HG03469 (cell line): ENCODE measurements around the gene OVCA2.

ENCODE experiments used
- ATAC-seq: cut with Tn5 transposase; IDR thresholded peaks from one replicate; pipeline ENCODE4 v1.9.1; 2021; ENCODE audit warnings: mild to moderate bottlenecking, moderate library complexity, moderate number of reproducible peaks; ENCODE audit not compliant: unreplicated experiment

The OVCA2 gene

GRCh38 chr17:2051933-2052559 lies 10.2 kb downstream of the OVCA2 start:
- ATAC-seq = no peak

DNA sequence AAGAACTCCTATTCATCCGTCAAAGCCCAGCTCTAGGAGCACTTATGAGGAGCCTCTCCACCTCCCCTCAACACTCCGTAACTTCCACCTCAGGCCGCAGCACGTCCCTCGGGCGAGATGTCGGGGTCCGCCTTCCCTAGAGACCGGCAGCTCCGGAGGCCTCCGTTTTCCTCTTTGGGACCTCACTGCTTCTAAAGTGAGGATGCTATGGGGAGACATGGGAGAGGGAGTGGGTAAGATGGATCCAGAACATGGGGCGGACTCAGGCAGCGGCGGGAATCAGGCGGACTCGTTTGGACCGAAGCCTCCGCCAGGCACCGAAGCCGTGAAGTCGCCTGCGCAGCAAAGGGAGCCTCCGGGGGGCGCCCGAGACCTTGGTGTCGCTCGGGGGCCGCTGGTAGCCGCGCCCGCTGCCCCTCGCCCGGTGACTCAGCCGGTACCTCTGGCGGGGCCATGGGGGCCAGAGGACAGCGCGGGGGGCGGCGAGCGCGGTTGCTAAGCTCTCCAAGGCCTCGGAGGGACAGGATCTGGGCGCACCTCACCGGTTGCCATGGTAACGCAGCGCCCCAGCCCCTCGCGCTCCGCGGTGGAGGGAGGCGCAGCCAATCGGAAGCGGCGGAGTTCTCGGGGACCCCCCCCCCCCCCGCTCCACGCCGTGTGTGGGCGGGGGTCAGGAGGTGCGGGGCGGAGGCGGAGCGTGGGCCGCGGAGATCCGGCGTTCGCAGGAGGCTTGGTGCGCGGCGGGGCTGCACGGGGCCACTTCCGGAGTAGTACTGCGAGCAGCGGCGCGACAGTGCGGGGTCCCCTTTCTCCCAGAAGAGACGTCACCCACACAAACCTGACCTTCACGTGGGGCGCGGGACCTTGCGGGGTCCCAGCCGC lies 11.8 kb downstream of the OVCA2 start:
- no peak for ATAC-seq

- ATAC-seq = no peak
Measured at GRCh38 chr17:2054262-2054511, 12.4 kb downstream of the OVCA2 start.

DNA sequence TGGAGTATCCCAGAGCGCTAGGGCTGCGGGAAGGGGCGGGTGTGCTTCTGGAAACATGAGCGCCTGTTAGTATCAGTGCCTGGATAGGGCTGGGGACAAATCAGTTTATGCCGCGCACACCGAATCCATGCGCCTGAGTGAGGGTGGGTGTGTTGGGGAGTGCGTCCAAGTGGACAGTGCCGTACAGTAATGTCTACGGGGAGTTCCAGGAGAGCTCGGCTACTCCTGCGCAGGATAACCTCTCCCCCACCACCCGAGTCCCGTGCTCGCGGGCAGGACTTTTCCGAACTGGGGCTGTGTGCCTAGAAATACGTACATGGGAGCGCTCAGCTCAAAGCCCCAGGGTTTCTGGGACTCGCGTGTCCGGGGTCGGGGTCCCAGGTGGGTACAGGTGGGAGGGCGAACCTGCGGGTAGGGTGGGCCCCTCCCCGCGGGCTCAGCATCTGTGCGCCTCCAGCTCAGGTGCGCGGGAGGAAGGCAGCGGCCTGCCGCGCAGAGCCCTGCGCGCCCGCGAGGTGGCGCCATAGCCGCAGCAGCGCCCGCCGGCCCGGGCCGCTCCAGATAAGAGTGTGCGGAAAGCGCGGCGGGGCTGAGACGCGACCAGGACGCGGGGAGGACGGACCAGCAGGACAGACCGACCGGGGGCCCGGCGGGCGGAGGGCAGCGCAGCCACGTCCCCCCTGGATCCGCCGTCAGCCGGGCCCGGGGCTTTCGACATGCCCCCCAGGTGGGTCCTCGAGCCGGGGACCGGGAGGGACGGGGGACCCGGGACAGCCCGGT lies 12.9 kb downstream of the OVCA2 start, which contains the start of gene HIC1:
Gene HIC1, plus strand, starts transcription at position 592 of the 780 bp plus-strand sequence. CDS start 1,588 bp downstream, outside the sequence.
- peak; percentile 30 for ATAC-seq

- no peak for ATAC-seq
Measured at GRCh38 chr17:2055292-2056205, 13.7 kb downstream of the OVCA2 start.

- ATAC-seq = no peak
Measured at GRCh38 chr17:2056206-2057174, 14.7 kb downstream of the OVCA2 start.

- ATAC-seq = no peak
Measured at GRCh38 chr17:2057175-2057759, 15.4 kb downstream of the OVCA2 start.

DNA sequence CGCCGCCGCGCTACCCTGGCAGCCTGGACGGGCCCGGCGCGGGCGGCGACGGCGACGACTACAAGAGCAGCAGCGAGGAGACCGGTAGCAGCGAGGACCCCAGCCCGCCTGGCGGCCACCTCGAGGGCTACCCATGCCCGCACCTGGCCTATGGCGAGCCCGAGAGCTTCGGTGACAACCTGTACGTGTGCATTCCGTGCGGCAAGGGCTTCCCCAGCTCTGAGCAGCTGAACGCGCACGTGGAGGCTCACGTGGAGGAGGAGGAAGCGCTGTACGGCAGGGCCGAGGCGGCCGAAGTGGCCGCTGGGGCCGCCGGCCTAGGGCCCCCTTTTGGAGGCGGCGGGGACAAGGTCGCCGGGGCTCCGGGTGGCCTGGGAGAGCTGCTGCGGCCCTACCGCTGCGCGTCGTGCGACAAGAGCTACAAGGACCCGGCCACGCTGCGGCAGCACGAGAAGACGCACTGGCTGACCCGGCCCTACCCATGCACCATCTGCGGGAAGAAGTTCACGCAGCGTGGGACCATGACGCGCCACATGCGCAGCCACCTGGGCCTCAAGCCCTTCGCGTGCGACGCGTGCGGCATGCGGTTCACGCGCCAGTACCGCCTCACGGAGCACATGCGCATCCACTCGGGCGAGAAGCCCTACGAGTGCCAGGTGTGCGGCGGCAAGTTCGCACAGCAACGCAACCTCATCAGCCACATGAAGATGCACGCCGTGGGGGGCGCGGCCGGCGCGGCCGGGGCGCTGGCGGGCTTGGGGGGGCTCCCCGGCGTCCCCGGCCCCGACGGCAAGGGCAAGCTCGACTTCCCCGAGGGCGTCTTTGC lies 16.2 kb downstream of the OVCA2 start:
- ATAC-seq = no peak

DNA sequence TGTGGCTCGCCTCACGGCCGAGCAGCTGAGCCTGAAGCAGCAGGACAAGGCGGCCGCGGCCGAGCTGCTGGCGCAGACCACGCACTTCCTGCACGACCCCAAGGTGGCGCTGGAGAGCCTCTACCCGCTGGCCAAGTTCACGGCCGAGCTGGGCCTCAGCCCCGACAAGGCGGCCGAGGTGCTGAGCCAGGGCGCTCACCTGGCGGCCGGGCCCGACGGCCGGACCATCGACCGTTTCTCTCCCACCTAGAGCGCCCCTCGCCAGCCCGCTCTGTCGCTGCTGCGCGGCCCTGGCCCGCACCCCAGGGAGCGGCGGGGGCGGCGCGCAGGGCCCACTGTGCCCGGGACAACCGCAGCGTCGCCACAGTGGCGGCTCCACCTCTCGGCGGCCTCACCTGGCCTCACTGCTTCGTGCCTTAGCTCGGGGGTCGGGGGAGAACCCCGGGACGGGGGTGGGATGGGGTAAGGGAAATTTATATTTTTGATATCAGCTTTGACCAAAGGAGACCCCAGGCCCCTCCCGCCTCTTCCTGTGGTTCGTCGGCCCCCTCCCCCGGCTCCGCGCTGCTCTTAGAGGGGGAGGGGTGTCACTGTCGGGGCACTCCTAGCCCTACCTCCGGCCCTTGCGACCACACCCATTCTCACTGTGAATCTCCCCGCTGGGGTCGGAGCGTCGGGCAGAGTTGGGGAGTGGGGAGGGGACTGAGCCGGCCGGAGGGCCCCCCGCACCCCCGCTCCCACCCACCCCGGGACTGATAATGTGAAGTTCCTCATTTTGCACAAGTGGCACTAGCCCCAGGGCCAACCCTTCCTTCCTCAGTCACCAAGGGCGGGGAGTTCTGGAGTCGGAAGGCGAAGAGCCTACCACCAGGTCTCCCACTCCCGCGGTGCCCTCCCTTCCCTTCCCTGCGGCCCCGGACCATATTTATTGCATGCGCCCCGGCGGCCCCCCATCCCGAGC lies 17.0 kb downstream of the OVCA2 start:
- no peak for ATAC-seq

GRCh38 chr17:2059547-2060384 lies 17.9 kb downstream of the OVCA2 start:
- no peak for ATAC-seq

- no peak for ATAC-seq
Measured at GRCh38 chr17:2060385-2060658, 18.5 kb downstream of the OVCA2 start.

- no peak for ATAC-seq
Measured at GRCh38 chr17:2060681-2061440, 19.0 kb downstream of the OVCA2 start.

DNA sequence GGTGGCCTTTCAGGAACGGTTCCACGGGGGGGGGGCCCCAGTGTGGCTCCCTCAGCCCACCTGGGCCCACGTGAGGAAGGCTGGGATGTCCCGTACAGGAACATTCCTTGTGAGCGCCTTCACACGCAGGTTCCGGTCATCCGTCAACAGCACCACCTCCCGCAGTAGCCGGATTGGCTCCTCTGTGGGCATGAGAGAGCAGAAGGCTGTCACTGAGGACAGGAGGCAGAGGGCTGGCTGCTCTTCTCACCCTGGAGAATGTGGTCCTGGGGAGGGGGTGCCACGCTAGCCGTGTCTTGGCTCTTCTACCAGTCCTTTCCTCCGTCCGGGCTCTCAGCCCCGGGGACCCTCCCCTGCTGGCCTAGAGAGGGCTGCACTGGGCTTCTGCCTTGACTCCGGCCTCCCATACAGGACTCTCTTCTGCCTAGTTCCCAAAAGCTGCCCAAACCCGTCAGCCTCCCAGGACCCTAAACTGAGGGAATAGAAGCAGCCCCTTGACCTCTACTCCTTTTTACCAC lies 19.7 kb downstream of the OVCA2 start:
- no peak for ATAC-seq

GRCh38 chr17:2062571-2063183 lies 20.9 kb downstream of the OVCA2 start:
- no peak for ATAC-seq
